HG03565 (cell line): ENCODE data around the gene CBX3.
"Not testable (repeated sequence)": the region's sequence is repeated elsewhere in the genome, so short reads cannot be mapped to it uniquely, and the experiment has no call there.

Experiments
- ATAC-seq: cut with Tn5 transposase; IDR thresholded peaks from one replicate; pipeline ENCODE4 v1.9.1; 2021; ENCODE audit warnings: mild to moderate bottlenecking, moderate library complexity; ENCODE audit not compliant: unreplicated experiment

CBX3 gene

GRCh38 chr7:26201247-26202018, at the start of gene CBX3:
Gene CBX3 (plus strand): TSS chr7:26201745. CDS start chr7:26202999, 1,254 bp downstream.
- ATAC-seq, result peak; percentile 29

DNA sequence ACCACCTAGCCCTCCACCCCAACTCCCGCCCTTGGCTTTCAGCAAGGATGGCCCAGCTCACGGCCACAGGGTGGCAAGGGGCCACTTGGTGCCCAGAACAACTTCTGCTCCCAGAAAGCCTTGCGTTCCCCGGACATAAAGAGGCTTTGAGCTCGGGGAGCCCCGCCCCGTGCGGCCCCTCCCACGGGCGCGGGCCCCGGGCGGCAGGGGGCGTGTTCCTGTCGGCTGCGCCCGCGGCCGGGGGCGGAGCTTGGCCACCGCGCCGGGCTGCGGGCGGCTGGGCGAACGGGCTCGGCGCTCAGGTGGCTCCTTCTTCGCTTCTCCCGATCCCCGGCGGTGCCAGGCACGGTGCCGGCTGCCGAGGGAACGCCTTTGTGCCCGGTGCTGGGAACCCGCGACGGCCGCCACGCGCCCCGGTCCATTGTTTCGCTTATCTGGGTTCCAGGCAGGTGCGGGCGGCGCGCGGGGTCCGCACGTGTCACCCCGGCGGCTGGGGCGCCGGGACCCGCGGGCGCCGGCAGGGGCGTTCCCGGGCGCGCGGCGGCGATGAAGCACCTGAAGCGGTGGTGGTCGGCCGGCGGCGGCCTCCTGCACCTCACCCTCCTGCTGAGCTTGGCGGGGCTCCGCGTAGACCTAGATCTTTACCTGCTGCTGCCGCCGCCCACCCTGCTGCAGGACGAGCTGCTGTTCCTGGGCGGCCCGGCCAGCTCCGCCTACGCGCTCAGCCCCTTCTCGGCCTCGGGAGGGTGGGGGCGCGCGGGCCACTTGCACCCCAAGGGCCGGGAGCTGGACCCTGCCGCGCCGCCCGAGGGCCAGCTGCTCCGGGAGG, 49.4 kb upstream of the CBX3 start, which contains the start of gene NFE2L3:
TSS of gene NFE2L3 (plus strand) at position 246 of the 829 bp plus-strand sequence. CDS start at position 547, 301 bp downstream.
- peak; percentile 46 for ATAC-seq

GRCh38 chr7:26152782-26153240, 48.7 kb upstream of the CBX3 start:
- peak; percentile 11 for ATAC-seq

DNA sequence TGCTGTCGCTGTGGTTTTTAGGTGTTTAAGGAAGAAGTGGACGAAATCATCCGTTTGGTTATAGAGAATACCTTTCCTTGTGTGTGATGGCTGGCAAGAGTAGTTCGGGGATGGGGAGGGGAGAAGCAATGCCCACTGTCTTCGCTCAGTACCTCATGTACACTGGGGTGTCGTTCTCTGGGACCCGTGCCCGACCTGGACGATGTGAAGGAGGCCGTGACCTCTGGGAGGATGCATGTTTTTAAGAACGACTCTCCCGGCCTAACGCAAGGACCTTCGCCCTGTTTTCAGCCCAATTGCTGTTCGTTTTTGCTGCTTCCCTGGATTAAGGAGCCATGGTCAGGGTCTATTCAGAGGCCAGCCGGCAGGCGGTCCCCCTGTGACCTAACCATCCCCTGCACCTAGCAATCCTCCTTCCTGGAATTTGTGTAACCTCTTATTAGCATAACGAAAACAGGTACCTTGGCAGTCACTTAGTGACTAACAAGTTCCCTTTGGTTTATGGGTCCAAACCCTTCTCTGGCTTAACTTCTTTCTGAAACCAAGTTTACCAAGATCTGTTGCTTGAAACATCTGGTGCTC, 48.2 kb upstream of the CBX3 start:
- ATAC-seq, result no peak

GRCh38 chr7:26153823-26154783, 47.4 kb upstream of the CBX3 start:
- ATAC-seq, result no peak

- ATAC-seq, result no peak
These were observed 45.8 kb upstream of the CBX3 start for GRCh38 chr7:26155531-26156375.

- ATAC-seq, result peak; percentile 23
These were observed 44.8 kb upstream of the CBX3 start for GRCh38 chr7:26156451-26157420.

DNA sequence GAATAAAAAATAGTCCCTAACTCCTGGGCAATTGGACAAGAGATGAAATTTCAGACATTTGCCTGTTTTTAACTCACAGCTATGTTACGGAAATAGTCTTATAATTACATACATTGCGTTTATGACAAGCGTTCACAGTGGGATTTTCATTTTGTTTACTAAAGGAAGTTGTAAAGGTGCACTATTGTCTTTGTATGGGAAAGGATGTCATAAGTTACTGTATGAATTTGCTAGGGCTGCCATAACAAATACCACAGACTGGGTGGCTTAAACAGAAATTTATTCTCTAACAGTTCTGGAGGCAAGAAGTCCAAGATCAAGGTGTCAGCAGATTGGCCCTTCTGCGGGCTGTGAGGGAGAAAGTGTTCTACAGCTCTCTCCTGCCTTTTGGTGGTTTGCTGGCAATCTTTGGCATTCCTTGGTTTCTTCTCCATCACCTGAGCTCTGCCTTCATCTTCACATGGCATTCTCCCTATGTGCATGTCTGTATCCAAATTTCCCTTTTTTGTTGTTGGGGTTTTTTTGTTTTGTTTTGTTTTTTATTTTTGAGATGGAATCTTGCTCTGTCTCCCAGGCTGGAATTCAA, 43.9 kb upstream of the CBX3 start:
- ATAC-seq, result no peak

DNA sequence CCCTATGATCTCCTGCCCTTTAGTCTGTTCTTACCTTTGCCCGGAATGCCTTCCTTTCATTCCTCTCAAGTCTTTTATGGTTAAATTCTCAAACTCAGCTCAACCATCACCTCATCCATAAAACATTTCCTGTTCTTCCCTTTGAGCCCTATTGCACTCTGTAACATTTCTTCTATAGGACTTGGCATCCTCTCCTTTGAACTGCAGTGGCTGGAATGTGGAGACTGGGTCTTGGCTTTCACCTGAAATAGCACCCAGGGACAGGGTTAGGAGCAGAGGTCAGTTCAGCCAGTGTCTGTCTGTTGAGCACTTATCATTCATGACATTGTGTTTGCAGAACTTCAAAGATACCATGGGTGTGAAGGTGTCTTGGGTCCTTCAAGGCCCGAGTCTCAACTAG, 42.3 kb upstream of the CBX3 start:
- ATAC-seq, result no peak

DNA sequence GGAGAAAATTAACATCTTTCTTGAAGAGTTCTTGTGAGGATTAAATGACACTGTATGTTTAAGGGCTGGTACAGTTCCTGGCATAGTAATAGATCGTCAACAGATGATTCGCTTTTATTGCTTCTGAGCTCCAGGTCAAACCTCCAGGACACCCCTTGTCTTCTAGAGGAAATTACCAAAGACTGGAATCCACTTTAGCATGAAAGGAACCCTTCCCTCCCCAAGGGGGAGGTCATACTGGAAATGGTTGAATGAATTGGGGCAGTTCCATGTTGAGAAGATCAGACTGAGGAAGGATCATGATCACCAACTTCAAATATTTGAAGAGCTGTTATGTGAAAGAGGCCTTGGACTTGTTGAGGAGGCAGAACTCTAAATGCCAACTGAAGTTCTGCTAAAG, 40.6 kb upstream of the CBX3 start:
- ATAC-seq, result no peak

DNA sequence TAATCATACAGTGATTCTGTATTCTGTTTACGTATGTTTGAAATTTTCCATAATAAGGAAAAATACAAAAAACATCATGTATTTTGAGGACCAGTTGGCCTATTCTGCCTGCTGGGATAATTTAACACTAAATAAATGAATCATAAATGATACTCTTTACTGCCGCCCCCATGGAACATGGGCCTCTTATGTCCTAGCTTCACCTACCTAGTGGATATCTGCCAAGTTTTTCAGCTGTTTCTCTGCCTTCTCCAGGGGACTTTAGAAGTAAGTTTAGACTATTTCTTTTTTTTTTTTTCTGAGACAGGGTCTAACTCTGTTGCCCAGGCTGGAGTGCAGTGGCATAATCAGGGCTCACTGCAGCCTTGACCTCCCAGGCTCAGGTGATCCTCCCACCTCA, 39.1 kb upstream of the CBX3 start:
- ATAC-seq, result no peak

- ATAC-seq, result not testable (repeated sequence)
These were observed 37.7 kb upstream of the CBX3 start for GRCh38 chr7:26163804-26164203.

DNA sequence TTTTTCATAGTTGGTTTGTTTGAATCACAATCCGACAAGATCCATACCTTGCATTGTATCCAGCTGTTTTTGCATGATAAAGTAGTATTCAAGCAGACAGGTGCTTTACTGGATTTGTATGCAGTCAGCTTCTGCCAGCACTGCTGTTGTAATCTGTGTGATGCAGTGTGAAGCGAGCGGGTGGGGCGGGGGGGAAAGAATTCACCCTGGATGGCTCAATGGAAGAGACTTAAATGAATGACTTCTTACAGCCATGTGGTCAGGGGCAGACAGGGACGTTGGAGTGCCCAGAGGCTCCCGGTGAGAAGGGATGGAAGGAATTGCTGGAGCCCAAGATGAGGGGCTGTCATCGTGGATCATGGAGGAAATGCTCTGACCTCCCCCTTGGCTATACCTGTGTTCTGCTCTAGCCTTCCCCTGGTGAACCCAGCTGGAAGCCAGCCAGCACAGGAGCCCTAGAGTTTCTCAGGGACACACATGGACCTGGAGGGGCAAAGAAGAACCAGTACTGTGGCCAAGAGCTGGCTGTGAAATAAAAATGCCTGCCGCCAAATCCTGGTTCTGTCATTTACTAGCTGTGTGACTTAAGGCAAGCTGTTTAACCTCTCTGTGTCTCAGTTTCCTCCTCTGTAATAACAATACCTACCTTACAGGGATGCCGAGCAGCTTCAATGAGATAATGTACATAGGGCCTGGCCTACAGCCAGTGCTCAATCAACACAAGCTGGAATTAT, 35.4 kb upstream of the CBX3 start:
- ATAC-seq, result no peak

DNA sequence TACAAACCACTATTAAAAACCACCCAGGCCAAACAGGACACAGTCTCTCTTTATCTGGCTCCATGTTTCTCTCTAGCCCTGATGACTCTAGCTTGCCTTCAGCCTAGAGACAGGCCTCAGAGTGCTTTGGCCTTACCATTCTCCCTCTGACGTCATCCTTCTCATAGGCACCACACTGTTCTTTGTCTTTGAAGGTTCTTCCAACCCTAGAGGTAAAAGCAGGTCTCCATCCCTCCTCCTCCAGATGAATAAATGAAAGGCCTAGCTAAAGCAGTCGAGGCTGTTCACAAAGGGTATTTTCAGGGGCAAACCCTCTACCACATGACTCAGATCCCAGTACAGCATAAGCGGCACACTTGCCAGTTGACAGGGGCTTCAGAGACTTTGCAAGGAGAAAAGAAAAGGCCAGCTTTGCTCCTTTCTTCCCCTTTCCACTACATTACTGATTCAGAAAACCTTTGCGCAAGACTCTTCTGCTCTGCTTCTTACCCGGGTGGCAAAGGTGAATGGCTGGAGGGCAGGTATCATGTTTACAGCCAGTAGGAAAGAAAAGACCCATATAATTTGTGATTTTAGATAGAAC, 34.8 kb upstream of the CBX3 start:
- no peak for ATAC-seq

DNA sequence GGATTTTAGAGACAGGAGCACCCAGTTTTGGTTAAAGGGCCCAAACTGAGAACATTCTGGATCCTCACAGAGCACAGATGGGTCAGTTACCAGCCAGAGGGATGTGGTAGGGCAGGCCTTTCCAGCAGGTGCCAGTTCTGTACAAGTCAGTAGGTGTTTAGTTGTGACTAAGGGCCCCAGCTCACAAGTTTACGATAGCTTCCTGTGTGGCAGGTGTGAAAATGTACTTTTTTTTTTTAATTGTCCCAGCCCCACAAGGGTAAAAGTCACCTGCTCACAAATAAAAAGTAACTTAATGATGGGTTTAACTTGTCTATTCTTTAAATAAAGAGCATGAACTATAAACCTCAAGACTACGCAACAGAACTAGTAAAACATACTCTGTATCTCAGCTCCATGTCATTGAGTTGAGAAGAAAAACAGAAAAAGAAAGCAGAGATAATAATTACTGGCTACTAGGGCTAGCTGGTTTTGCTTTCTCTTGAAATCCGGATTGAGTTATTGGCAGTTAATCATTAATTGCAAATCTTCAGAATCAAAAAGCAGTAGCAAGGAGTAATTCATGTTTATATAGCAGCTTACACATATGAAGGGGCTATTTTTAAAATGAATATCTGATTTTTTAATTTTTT, 34.1 kb upstream of the CBX3 start:
- ATAC-seq, result no peak

GRCh38 chr7:26168458-26169023, 33.0 kb upstream of the CBX3 start:
- no peak for ATAC-seq
